Measurements from ENCODE around the gene WWOX.

Gene WWOX

GRCh38 chr16:79112462-79112861, 1013.0 kb downstream of the WWOX start:
- no peak overlapping the region for H3K27ac ChIP-seq (ENCODE audit: low read depth, low read length)
- H3K9me3 ChIP-seq (ENCODE audit: control insufficient read depth, insufficient read depth, low read length): no peaks in the 10 kb centered on the region
- H3K27me3 ChIP-seq (ENCODE audit: control insufficient read depth, insufficient read depth, low read length): no peaks in the 10 kb centered on the region
- H3K9ac ChIP-seq (ENCODE audit: low read depth, low read length): no peak overlapping the region
- H3K4me3 ChIP-seq (ENCODE audit: low read depth, low read length): no peak overlapping the region
- no peaks in the 10 kb centered on the region for H3K36me3 ChIP-seq (ENCODE audit: control insufficient read depth, insufficient read depth, low read length)
- peaks cover 3% of the 10 kb centered on the region; the same call in 1 of the 2 replicates for H3K4me1 ChIP-seq (ENCODE audit: control insufficient read depth, insufficient read depth, low read length)

- H3K27ac ChIP-seq (ENCODE audit: low read depth, low read length): no peak overlapping the region
- H3K4me1 ChIP-seq (ENCODE audit: control insufficient read depth, insufficient read depth, low read length): peaks cover 3% of the 10 kb centered on the region; the same call in 1 of the 2 replicates
- no peaks in the 10 kb centered on the region for H3K36me3 ChIP-seq (ENCODE audit: control insufficient read depth, insufficient read depth, low read length)
- H3K27me3 ChIP-seq (ENCODE audit: control insufficient read depth, insufficient read depth, low read length): no peaks in the 10 kb centered on the region
- no peaks in the 10 kb centered on the region for H3K9me3 ChIP-seq (ENCODE audit: control insufficient read depth, insufficient read depth, low read length)
- no peak overlapping the region for H3K9ac ChIP-seq (ENCODE audit: low read depth, low read length)
- no peak overlapping the region for H3K4me3 ChIP-seq (ENCODE audit: low read depth, low read length)
Observed at GRCh38 chr16:79113826-79114225, 1014.4 kb downstream of the WWOX start.

- H3K36me3 ChIP-seq (ENCODE audit: control insufficient read depth, insufficient read depth, low read length): no peaks in the 10 kb centered on the region
Observed at GRCh38 chr16:79114759-79115158, 1015.3 kb downstream of the WWOX start.

GRCh38 chr16:79121906-79122305, 1022.5 kb downstream of the WWOX start:
- Histone ChIP-seq H3K4me1 (ENCODE audit: control insufficient read depth, insufficient read depth, low read length) (no peaks in the 10 kb centered on the region), H3K9ac (ENCODE audit: low read depth, low read length) (no peak overlapping the region), H3K4me3 (ENCODE audit: low read depth, low read length) (no peak overlapping the region), H3K9me3 (ENCODE audit: control insufficient read depth, insufficient read depth, low read length) (no peaks in the 10 kb centered on the region), H3K36me3 (ENCODE audit: control insufficient read depth, insufficient read depth, low read length) (no peaks in the 10 kb centered on the region), H3K27ac (ENCODE audit: low read depth, low read length) (no peak overlapping the region), H3K27me3 (ENCODE audit: control insufficient read depth, insufficient read depth, low read length) (no peaks in the 10 kb centered on the region)

More at GRCh38 chr16:79114759-79115158, 1015.3 kb downstream of the WWOX start:
- no peaks in the 10 kb centered on the region for H3K27me3 ChIP-seq (ENCODE audit: control insufficient read depth, insufficient read depth, low read length)
- H3K9ac ChIP-seq (ENCODE audit: low read depth, low read length): no peak overlapping the region
- no peak overlapping the region for H3K4me3 ChIP-seq (ENCODE audit: low read depth, low read length)
- no peak overlapping the region for H3K27ac ChIP-seq (ENCODE audit: low read depth, low read length)
- peaks cover 3% of the 10 kb centered on the region; the same call in 1 of the 2 replicates for H3K4me1 ChIP-seq (ENCODE audit: control insufficient read depth, insufficient read depth, low read length)
- H3K9me3 ChIP-seq (ENCODE audit: control insufficient read depth, insufficient read depth, low read length): no peaks in the 10 kb centered on the region

- no peak overlapping the region for H3K4me3 ChIP-seq (ENCODE audit: low read depth, low read length)
- no peak overlapping the region for H3K9ac ChIP-seq (ENCODE audit: low read depth, low read length)
- H3K4me1 ChIP-seq (ENCODE audit: control insufficient read depth, insufficient read depth, low read length): no peaks in the 10 kb centered on the region
- no peaks in the 10 kb centered on the region for H3K9me3 ChIP-seq (ENCODE audit: control insufficient read depth, insufficient read depth, low read length)
- no peaks in the 10 kb centered on the region for H3K27me3 ChIP-seq (ENCODE audit: control insufficient read depth, insufficient read depth, low read length)
- no peaks in the 10 kb centered on the region for H3K36me3 ChIP-seq (ENCODE audit: control insufficient read depth, insufficient read depth, low read length)
- no peak overlapping the region for H3K27ac ChIP-seq (ENCODE audit: low read depth, low read length)
Observed at GRCh38 chr16:79122343-79122742, 1022.9 kb downstream of the WWOX start.

- Histone ChIP-seq H3K27me3 (ENCODE audit: control insufficient read depth, insufficient read depth, low read length) (no peaks in the 10 kb centered on the region), H3K9ac (ENCODE audit: low read depth, low read length) (no peak overlapping the region), H3K4me3 (ENCODE audit: low read depth, low read length) (no peak overlapping the region), H3K4me1 (ENCODE audit: control insufficient read depth, insufficient read depth, low read length) (no peaks in the 10 kb centered on the region), H3K9me3 (ENCODE audit: control insufficient read depth, insufficient read depth, low read length) (no peaks in the 10 kb centered on the region), H3K27ac (ENCODE audit: low read depth, low read length) (no peak overlapping the region), H3K36me3 (ENCODE audit: control insufficient read depth, insufficient read depth, low read length) (no peaks in the 10 kb centered on the region)
Observed at GRCh38 chr16:79124016-79124756, 1024.7 kb downstream of the WWOX start.

- H3K4me1 ChIP-seq (ENCODE audit: control insufficient read depth, insufficient read depth, low read length): no peaks in the 10 kb centered on the region
- H3K27ac ChIP-seq (ENCODE audit: low read depth, low read length): no peak overlapping the region
- no peak overlapping the region for H3K4me3 ChIP-seq (ENCODE audit: low read depth, low read length)
- no peaks in the 10 kb centered on the region for H3K27me3 ChIP-seq (ENCODE audit: control insufficient read depth, insufficient read depth, low read length)
- no peak overlapping the region for H3K9ac ChIP-seq (ENCODE audit: low read depth, low read length)
- H3K36me3 ChIP-seq (ENCODE audit: control insufficient read depth, insufficient read depth, low read length): no peaks in the 10 kb centered on the region
- H3K9me3 ChIP-seq (ENCODE audit: control insufficient read depth, insufficient read depth, low read length): 0 out of 2 replicates have a peak, but pooled peaks cover 3% of the 10 kb centered on the region
Observed at GRCh38 chr16:79127766-79128165, 1028.3 kb downstream of the WWOX start.

GRCh38 chr16:79128706-79129105, 1029.3 kb downstream of the WWOX start:
- H3K27ac ChIP-seq (ENCODE audit: low read depth, low read length): no peak overlapping the region
- H3K9ac ChIP-seq (ENCODE audit: low read depth, low read length): no peak overlapping the region
- 0 out of 2 replicates have a peak, but pooled peaks cover 3% of the 10 kb centered on the region for H3K9me3 ChIP-seq (ENCODE audit: control insufficient read depth, insufficient read depth, low read length)
- no peaks in the 10 kb centered on the region for H3K4me1 ChIP-seq (ENCODE audit: control insufficient read depth, insufficient read depth, low read length)
- no peak overlapping the region for H3K4me3 ChIP-seq (ENCODE audit: low read depth, low read length)
- no peaks in the 10 kb centered on the region for H3K27me3 ChIP-seq (ENCODE audit: control insufficient read depth, insufficient read depth, low read length)
- H3K36me3 ChIP-seq (ENCODE audit: control insufficient read depth, insufficient read depth, low read length): no peaks in the 10 kb centered on the region

- Histone ChIP-seq H3K36me3 (ENCODE audit: control insufficient read depth, insufficient read depth, low read length) (no peaks in the 10 kb centered on the region), H3K27me3 (ENCODE audit: control insufficient read depth, insufficient read depth, low read length) (no peaks in the 10 kb centered on the region), H3K27ac (ENCODE audit: low read depth, low read length) (no peak overlapping the region), H3K9ac (ENCODE audit: low read depth, low read length) (no peak overlapping the region), H3K4me3 (ENCODE audit: low read depth, low read length) (no peak overlapping the region), H3K4me1 (ENCODE audit: control insufficient read depth, insufficient read depth, low read length) (no peaks in the 10 kb centered on the region), H3K9me3 (ENCODE audit: control insufficient read depth, insufficient read depth, low read length) (0 out of 2 replicates have a peak, but pooled peaks cover 3% of the 10 kb centered on the region)
Observed at GRCh38 chr16:79130616-79131015, 1031.2 kb downstream of the WWOX start.

- H3K36me3 ChIP-seq (ENCODE audit: control insufficient read depth, insufficient read depth, low read length): no peaks in the 10 kb centered on the region
- H3K4me3 ChIP-seq (ENCODE audit: low read depth, low read length): no peak overlapping the region
- H3K4me1 ChIP-seq (ENCODE audit: control insufficient read depth, insufficient read depth, low read length): no peaks in the 10 kb centered on the region
- H3K9ac ChIP-seq (ENCODE audit: low read depth, low read length): no peak overlapping the region
- H3K27ac ChIP-seq (ENCODE audit: low read depth, low read length): no peak overlapping the region
- no peaks in the 10 kb centered on the region for H3K27me3 ChIP-seq (ENCODE audit: control insufficient read depth, insufficient read depth, low read length)
- 0 out of 2 replicates have a peak, but pooled peaks cover 3% of the 10 kb centered on the region for H3K9me3 ChIP-seq (ENCODE audit: control insufficient read depth, insufficient read depth, low read length)
Observed at GRCh38 chr16:79131321-79132075, 1032.0 kb downstream of the WWOX start.

- Histone ChIP-seq H3K9ac (ENCODE audit: low read depth, low read length) (no peak overlapping the region), H3K9me3 (ENCODE audit: control insufficient read depth, insufficient read depth, low read length) (0 out of 2 replicates have a peak, but pooled peaks cover 3% of the 10 kb centered on the region), H3K27ac (ENCODE audit: low read depth, low read length) (no peak overlapping the region), H3K4me3 (ENCODE audit: low read depth, low read length) (no peak overlapping the region), H3K36me3 (ENCODE audit: control insufficient read depth, insufficient read depth, low read length) (no peaks in the 10 kb centered on the region), H3K4me1 (ENCODE audit: control insufficient read depth, insufficient read depth, low read length) (no peaks in the 10 kb centered on the region), H3K27me3 (ENCODE audit: control insufficient read depth, insufficient read depth, low read length) (no peaks in the 10 kb centered on the region)
Observed at GRCh38 chr16:79132701-79133100, 1033.2 kb downstream of the WWOX start.
